Measurements from ENCODE around the gene PHF1.
"Not testable (repeated sequence)": the region's sequence is repeated elsewhere in the genome, so short reads cannot be mapped to it uniquely, and the experiment has no call there.

PHF1 gene

DNA sequence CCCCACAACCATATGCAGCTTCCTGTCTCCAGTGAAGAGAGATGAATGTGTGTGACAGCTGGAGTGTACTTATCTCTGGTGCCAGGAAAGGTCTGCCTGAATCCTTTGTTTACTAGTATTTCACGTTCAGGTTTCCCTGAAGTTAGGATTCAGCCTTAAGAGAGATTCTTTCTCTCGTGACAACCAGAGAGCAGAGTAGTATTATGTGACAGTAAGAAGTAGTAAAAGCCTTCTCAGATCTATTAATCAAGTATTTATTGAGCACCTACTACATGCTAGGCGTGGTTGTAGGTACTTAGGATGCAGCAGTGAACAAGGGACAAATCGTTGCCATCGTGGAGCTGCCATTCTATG, 18.2 kb upstream of the PHF1 start:
- H3K36me3 ChIP-seq (ENCODE audit: insufficient read depth, low read length): no peaks in the 10 kb centered on the region
- H3K4me3 ChIP-seq (ENCODE audit: low read depth, low read length): peak overlapping the region; percentile 94
- peaks cover 30% of the 10 kb centered on the region for H3K4me1 ChIP-seq (ENCODE audit: control insufficient read depth, insufficient read depth, low read length, unreplicated experiment)
- peaks cover 53% of the 10 kb centered on the region for H3K79me2 ChIP-seq (ENCODE audit: control insufficient read depth, insufficient read depth, low read length, unreplicated experiment)
- peak overlapping the region; percentile 87 for H3K27ac ChIP-seq (ENCODE audit: low read depth, low read length)
- peak overlapping the region; percentile 33 for H2AFZ ChIP-seq (ENCODE audit: low read length, unreplicated experiment)
- no peaks in the 10 kb centered on the region for H3K27me3 ChIP-seq (ENCODE audit: insufficient read depth, low read length)

DNA sequence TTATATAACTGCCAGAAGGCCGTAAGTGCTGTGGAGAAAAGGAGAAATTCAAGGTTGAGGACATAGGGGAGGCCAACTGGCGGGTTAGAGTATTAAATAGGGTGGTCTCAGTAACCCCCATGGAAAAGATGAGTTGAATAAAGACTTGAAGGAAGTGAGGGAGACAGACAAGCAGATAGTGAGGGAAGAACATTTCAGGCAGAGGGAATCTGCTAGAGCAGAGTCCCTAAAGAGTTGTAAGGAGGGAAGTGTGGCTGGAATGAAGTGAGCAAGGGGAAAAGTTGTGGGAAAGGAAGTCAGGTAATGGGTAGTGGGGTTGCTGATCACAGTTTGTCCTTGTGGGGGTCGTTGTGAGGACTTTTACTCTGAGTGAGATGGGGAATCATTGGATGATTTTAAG, 17.8 kb upstream of the PHF1 start:
- Histone ChIP-seq H3K4me1 (ENCODE audit: control insufficient read depth, insufficient read depth, low read length, unreplicated experiment) (peaks cover 30% of the 10 kb centered on the region), H3K4me3 (ENCODE audit: low read depth, low read length) (peak overlapping the region; percentile 94), H3K27me3 (ENCODE audit: insufficient read depth, low read length) (no peaks in the 10 kb centered on the region), H3K27ac (ENCODE audit: low read depth, low read length) (peak overlapping the region; percentile 87), H2AFZ (ENCODE audit: low read length, unreplicated experiment) (peak overlapping the region; percentile 33), H3K36me3 (ENCODE audit: insufficient read depth, low read length) (no peaks in the 10 kb centered on the region), H3K79me2 (ENCODE audit: control insufficient read depth, insufficient read depth, low read length, unreplicated experiment) (peaks cover 57% of the 10 kb centered on the region)

DNA sequence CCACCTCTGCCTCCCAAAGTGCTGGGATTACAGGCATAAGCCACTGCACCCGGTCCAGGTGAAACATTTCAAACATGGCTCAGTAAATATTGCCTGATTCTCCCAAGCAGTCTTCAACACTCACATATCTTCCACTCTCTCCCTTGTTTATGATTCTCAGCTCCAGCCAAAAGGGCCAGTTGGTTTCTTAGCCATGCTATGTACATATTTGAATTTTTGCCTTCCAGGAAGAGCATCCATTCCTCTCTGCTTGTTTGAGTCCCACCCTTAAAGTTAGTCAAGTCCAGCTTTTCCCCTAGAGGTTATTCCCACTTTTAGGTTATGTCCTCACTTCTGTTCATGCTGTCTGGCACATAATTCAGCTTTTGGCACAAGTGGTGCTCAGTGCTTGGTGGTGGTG, 13.3 kb upstream of the PHF1 start:
- peaks cover 58% of the 10 kb centered on the region for H3K79me2 ChIP-seq (ENCODE audit: control insufficient read depth, insufficient read depth, low read length, unreplicated experiment)
- no peak overlapping the region for H3K4me3 ChIP-seq (ENCODE audit: low read depth, low read length)
- H3K36me3 ChIP-seq (ENCODE audit: insufficient read depth, low read length): peaks cover 4% of the 10 kb centered on the region; the same call in 1 of the 2 replicates
- H3K4me1 ChIP-seq (ENCODE audit: control insufficient read depth, insufficient read depth, low read length, unreplicated experiment): peaks cover 23% of the 10 kb centered on the region
- no peak overlapping the region for H2AFZ ChIP-seq (ENCODE audit: low read length, unreplicated experiment)
- H3K27me3 ChIP-seq (ENCODE audit: insufficient read depth, low read length): no peaks in the 10 kb centered on the region
- no peak overlapping the region for H3K27ac ChIP-seq (ENCODE audit: low read depth, low read length)

DNA sequence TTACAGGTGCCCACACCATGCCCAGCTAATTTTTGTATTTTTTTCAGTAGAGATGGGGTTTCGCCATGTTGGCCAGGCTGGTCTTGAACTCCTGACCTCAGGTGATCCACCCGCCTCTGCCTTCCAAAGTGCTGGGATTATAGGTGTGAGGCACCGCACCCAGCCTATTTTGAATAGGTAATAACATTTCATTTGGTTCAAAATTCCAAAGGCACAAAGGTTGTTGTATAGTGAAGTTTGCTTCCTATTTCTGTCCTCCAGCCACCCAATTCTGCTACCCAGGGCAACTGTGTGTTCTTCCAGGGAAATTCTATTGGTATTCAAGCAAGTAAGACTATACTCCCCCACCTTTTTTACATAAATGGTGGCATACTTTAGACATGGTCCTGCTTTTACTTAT, 12.2 kb upstream of the PHF1 start:
- not testable (repeated sequence) for H3K36me3 ChIP-seq (ENCODE audit: insufficient read depth, low read length); H3K4me3 ChIP-seq (ENCODE audit: low read depth, low read length)

DNA sequence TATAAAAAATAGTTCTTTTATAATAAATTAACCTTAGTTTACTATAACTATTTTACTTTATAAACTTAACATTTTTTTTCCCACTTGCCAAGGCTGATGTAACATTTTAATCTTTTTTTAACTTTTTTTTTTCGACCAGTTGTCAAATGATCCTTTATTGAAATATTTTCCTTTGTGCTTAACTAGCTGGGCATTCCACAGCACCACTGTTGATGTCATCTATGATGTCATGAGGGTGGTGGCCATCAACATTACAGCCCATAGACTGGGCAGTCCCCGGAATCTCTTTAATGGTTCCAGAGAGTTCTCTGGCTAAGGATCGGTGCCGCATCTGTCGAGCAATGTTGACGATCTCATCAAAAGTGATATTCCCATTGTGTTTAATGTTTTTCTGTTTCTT, 10.9 kb upstream of the PHF1 start:
- not testable (repeated sequence) for H3K27me3 ChIP-seq (ENCODE audit: insufficient read depth, low read length); H3K36me3 ChIP-seq (ENCODE audit: insufficient read depth, low read length)

More for the DNA sequence above, 12.2 kb upstream of the PHF1 start:
- H3K27me3 ChIP-seq (ENCODE audit: insufficient read depth, low read length); H3K27ac ChIP-seq (ENCODE audit: low read depth, low read length); H2AFZ ChIP-seq (ENCODE audit: low read length, unreplicated experiment): not testable (repeated sequence)
- peaks cover 47% of the 10 kb centered on the region for H3K79me2 ChIP-seq (ENCODE audit: control insufficient read depth, insufficient read depth, low read length, unreplicated experiment)
- peaks cover 14% of the 10 kb centered on the region for H3K4me1 ChIP-seq (ENCODE audit: control insufficient read depth, insufficient read depth, low read length, unreplicated experiment)

DNA sequence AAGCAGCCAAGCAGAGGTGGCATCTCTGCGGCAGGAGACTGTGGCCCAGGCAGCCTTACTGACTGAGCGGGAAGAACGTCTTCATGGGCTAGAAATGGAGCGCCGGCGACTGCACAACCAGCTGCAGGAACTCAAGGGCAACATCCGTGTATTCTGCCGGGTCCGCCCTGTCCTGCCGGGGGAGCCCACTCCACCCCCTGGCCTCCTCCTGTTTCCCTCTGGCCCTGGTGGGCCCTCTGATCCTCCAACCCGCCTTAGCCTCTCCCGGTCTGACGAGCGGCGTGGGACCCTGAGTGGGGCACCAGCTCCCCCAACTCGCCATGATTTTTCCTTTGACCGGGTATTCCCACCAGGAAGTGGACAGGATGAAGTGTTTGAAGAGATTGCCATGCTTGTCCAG, 5.9 kb upstream of the PHF1 start:
- H3K27ac ChIP-seq (ENCODE audit: low read depth, low read length): no peak overlapping the region
- no peaks in the 10 kb centered on the region for H3K79me2 ChIP-seq (ENCODE audit: control insufficient read depth, insufficient read depth, low read length, unreplicated experiment)
- H3K4me1 ChIP-seq (ENCODE audit: control insufficient read depth, insufficient read depth, low read length, unreplicated experiment): peaks cover 5% of the 10 kb centered on the region
- no peaks in the 10 kb centered on the region for H3K27me3 ChIP-seq (ENCODE audit: insufficient read depth, low read length)
- H2AFZ ChIP-seq (ENCODE audit: low read length, unreplicated experiment): no peak overlapping the region
- no peak overlapping the region for H3K4me3 ChIP-seq (ENCODE audit: low read depth, low read length)
- H3K36me3 ChIP-seq (ENCODE audit: insufficient read depth, low read length): peaks cover 6% of the 10 kb centered on the region

More for the DNA sequence above, 10.9 kb upstream of the PHF1 start:
- H3K27ac ChIP-seq (ENCODE audit: low read depth, low read length); H2AFZ ChIP-seq (ENCODE audit: low read length, unreplicated experiment); H3K4me1 ChIP-seq (ENCODE audit: control insufficient read depth, insufficient read depth, low read length, unreplicated experiment); H3K4me3 ChIP-seq (ENCODE audit: low read depth, low read length): not testable (repeated sequence)
- peaks cover 34% of the 10 kb centered on the region for H3K79me2 ChIP-seq (ENCODE audit: control insufficient read depth, insufficient read depth, low read length, unreplicated experiment)

DNA sequence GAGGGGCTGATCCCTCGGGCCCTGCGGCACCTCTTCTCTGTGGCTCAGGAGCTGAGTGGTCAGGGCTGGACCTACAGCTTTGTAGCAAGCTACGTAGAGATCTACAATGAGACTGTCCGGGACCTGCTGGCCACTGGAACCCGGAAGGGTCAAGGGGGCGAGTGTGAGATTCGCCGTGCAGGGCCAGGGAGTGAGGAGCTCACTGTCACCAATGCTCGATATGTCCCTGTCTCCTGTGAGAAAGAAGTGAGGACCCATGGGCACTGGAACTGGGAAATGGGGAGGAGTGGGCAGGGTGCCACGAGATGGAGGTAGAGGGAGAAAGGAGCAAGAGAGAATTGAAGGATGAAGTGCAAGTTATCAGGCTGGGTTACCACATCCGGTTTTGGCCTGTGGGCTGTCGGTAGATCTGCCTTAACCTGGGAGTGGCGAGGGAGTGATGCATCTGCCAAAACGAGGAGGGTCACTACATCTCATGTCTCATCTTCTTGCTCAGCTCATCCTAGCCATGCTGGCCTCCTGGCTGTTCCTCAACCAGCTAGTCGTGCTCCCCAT, 5.4 kb upstream of the PHF1 start:
- no peak overlapping the region for H2AFZ ChIP-seq (ENCODE audit: low read length, unreplicated experiment)
- H3K4me1 ChIP-seq (ENCODE audit: control insufficient read depth, insufficient read depth, low read length, unreplicated experiment): peaks cover 5% of the 10 kb centered on the region
- no peak overlapping the region for H3K4me3 ChIP-seq (ENCODE audit: low read depth, low read length)
- no peaks in the 10 kb centered on the region for H3K27me3 ChIP-seq (ENCODE audit: insufficient read depth, low read length)
- peaks cover 6% of the 10 kb centered on the region for H3K36me3 ChIP-seq (ENCODE audit: insufficient read depth, low read length)
- no peaks in the 10 kb centered on the region for H3K79me2 ChIP-seq (ENCODE audit: control insufficient read depth, insufficient read depth, low read length, unreplicated experiment)
- H3K27ac ChIP-seq (ENCODE audit: low read depth, low read length): no peak overlapping the region

DNA sequence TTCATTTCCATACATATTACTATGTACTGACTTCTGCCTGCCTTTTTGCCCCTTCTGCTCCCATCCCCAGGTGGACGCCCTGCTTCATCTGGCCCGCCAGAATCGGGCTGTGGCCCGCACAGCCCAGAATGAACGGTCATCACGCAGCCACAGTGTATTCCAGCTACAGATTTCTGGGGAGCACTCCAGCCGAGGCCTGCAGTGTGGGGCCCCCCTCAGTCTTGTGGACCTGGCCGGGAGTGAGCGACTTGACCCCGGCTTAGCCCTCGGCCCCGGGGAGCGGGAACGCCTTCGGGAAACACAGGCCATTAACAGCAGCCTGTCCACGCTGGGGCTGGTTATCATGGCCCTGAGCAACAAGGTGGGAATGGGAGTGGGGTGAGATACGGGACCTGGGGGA, 4.7 kb upstream of the PHF1 start:
- no peak overlapping the region for H3K4me3 ChIP-seq (ENCODE audit: low read depth, low read length)
- H3K36me3 ChIP-seq (ENCODE audit: insufficient read depth, low read length): peaks cover 6% of the 10 kb centered on the region
- H3K27me3 ChIP-seq (ENCODE audit: insufficient read depth, low read length): no peaks in the 10 kb centered on the region

DNA sequence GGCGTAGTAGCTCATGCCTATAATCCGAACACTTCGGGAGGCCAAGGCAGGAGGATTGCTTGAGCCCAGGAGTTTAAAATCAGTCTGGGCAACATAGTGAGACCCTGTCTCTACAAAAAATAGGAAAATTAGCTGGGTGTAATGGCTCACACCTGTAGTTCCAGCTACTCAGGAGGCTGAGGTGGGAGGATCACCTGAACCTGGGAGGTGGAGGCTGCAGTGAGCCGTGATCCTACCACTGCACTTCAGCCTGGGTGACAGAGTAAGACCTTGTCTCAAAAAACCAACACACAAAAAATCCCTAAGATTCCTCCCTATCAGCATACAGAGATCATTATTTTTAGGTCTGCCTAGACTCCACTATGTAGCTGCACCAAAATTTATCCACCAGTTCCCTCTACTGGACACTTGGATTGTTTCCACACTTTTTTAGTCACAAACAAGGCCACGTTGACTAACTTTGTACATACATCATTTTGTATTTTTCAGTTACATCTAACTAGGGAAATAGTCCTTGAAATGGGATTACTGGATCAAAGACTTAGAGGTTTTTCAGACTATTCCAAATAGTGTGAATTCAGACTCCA, 3.6 kb upstream of the PHF1 start:
- H3K4me1 ChIP-seq (ENCODE audit: control insufficient read depth, insufficient read depth, low read length, unreplicated experiment): peaks cover 5% of the 10 kb centered on the region
- peaks cover 4% of the 10 kb centered on the region for H3K79me2 ChIP-seq (ENCODE audit: control insufficient read depth, insufficient read depth, low read length, unreplicated experiment)
- no peaks in the 10 kb centered on the region for H3K27me3 ChIP-seq (ENCODE audit: insufficient read depth, low read length)
- H3K36me3 ChIP-seq (ENCODE audit: insufficient read depth, low read length): peaks cover 6% of the 10 kb centered on the region
- H3K27ac ChIP-seq (ENCODE audit: low read depth, low read length): 0 out of 2 replicates have a peak overlapping the region, but pooled peaks have one; percentile 16
- H2AFZ ChIP-seq (ENCODE audit: low read length, unreplicated experiment): no peak overlapping the region
- no peak overlapping the region for H3K4me3 ChIP-seq (ENCODE audit: low read depth, low read length)

More for the DNA sequence above, 4.7 kb upstream of the PHF1 start:
- H3K79me2 ChIP-seq (ENCODE audit: control insufficient read depth, insufficient read depth, low read length, unreplicated experiment): no peaks in the 10 kb centered on the region
- no peak overlapping the region for H3K27ac ChIP-seq (ENCODE audit: low read depth, low read length)
- no peak overlapping the region for H2AFZ ChIP-seq (ENCODE audit: low read length, unreplicated experiment)
- peaks cover 5% of the 10 kb centered on the region for H3K4me1 ChIP-seq (ENCODE audit: control insufficient read depth, insufficient read depth, low read length, unreplicated experiment)

DNA sequence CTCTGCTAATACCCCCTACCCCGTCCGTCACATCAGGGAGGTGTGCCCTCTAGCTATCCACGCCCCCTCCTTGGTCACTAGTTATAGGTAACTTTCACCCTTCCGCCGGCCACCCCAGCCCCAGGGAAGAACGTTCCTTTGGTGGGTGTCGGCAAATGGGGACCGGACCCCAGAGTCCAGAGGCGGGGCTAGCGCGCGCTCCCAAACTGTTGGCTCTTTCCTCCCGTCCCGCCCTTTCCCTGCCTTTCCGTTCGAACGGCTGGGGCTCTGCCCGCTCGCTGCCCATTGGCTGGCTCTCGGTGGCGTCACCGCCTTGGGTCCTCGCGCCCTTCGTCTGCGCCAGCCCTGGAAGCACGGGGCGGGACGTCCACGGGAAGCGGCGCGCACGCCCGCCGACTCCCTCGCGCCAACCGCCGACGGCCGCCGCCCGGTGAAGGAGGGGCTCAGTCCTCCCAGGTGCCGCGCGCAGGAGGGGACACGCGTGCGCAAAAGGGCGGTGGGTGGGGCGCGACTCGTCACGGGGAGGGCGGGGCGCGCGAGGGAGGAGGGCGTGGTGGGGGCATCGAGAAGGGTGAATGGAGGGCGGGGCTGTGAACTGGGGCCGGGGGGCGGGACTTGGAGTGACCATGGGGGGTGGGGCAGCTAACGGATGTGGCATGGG, 634 bp upstream of the PHF1 start:
- Histone ChIP-seq H2AFZ (ENCODE audit: low read length, unreplicated experiment) (peak overlapping the region; percentile 91), H3K4me3 (ENCODE audit: low read depth, low read length) (peak overlapping the region; percentile 95), H3K27me3 (ENCODE audit: insufficient read depth, low read length) (no peaks in the 10 kb centered on the region), H3K79me2 (ENCODE audit: control insufficient read depth, insufficient read depth, low read length, unreplicated experiment) (peaks cover 14% of the 10 kb centered on the region), H3K27ac (ENCODE audit: low read depth, low read length) (peak overlapping the region; percentile 84), H3K4me1 (ENCODE audit: control insufficient read depth, insufficient read depth, low read length, unreplicated experiment) (peaks cover 10% of the 10 kb centered on the region), H3K36me3 (ENCODE audit: insufficient read depth, low read length) (peaks cover 4% of the 10 kb centered on the region)

DNA sequence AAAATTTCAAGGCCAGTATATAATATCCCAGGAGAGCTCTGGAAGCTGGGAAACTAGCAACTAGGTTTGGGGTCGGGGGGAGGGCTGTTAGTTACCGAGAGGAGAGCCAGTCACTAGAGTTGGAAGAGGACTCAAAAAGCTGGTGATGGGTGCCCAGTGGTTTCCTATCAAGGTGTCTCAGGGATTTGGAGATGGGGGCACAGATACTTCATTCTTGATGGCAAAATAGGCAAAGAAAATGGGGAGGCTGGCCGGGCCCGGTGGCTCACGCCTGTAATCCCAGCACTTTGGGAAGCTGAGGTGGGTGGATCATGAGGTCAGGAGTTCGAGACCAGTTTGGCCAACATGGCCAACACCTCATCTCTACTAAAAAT, 805 bp downstream of the PHF1 start:
- H3K4me1 ChIP-seq (ENCODE audit: control insufficient read depth, insufficient read depth, low read length, unreplicated experiment): peaks cover 18% of the 10 kb centered on the region
- no peaks in the 10 kb centered on the region for H3K27me3 ChIP-seq (ENCODE audit: insufficient read depth, low read length)
- H3K27ac ChIP-seq (ENCODE audit: low read depth, low read length): peak overlapping the region; percentile 84; the same call in 1 of the 2 replicates
- peak overlapping the region; percentile 95 for H3K4me3 ChIP-seq (ENCODE audit: low read depth, low read length)
- peaks cover 5% of the 10 kb centered on the region; the same call in 1 of the 2 replicates for H3K36me3 ChIP-seq (ENCODE audit: insufficient read depth, low read length)
- H2AFZ ChIP-seq (ENCODE audit: low read length, unreplicated experiment): no peak overlapping the region
- peaks cover 28% of the 10 kb centered on the region for H3K79me2 ChIP-seq (ENCODE audit: control insufficient read depth, insufficient read depth, low read length, unreplicated experiment)

Data from ACC112 (cell line).